NCI-H2171 (cell line): ENCODE results near the gene SAPCD1.
"Not testable (repeated sequence)": the region's sequence is repeated elsewhere in the genome, so short reads cannot be mapped to it uniquely, and the experiment has no call there.

Experiments
- DNase-seq: peaks from one replicate; lab custom pipeline; 2025; lab: John Stamatoyannopoulos, UW

Gene SAPCD1

DNA sequence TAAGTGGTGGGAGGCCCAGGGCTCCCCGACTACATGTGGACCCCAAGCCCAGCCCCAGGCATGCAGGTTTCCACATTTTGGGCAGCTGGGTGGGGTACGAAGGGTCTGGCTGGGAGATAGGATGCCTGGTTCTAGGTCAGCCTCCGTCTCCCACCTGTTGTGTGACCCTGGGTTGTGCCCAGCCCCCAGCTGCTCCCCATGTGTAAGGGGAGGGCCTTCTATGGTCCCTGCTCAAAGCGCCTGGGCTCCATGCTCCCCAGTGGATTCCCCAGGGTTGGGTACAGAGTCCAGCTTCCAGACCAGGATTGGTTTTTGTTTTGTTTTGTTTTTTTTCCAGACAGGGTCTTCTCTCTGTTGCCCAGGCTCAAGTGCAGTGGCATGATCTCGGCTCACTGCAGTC, 15.7 kb downstream of the SAPCD1 start:
- DNase-seq, result no peak

DNA sequence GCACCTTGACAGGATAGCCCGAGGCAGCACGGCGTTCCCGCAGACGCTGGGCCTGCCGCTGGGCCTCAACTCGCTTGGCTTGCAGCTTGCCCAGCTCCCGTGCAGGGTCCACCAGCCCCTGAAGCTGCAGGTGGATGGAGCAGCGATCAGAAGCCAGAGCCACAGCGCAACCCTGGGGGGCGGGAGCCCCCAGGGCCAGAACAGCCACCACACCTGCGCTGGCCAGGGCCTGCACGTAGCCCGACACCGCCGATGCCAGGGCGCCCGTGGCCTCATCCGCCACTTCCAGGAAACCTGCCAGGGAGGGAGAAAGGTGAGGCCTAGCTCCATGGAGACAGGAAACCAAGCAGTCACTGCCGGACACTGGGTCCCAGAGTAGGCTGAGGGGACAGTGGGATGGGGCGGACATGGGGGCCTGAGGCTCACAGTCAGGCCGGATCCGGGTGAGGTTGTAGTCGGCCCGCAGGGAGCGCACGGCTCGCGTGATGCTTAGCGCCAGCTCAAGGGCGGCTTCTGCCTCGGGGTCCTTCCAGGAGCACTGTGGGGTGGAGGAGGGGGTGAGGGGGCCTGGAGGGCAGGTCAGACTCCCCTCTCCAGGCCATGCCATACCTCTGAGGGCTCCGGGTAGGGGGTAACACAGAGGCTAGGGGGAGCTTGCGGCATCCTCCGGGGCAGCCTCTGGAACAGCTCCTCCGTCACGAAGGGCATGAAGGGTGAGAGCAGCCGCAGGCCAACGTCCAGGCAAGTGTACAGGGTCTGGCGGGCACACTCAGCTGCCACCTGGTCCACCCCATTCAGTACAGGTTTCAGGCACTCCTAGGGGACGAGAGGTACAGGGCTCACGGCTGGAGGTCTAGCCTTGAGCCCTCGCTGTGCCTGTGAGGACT, 16.8 kb downstream of the SAPCD1 start:
- DNase-seq, result no peak

DNA sequence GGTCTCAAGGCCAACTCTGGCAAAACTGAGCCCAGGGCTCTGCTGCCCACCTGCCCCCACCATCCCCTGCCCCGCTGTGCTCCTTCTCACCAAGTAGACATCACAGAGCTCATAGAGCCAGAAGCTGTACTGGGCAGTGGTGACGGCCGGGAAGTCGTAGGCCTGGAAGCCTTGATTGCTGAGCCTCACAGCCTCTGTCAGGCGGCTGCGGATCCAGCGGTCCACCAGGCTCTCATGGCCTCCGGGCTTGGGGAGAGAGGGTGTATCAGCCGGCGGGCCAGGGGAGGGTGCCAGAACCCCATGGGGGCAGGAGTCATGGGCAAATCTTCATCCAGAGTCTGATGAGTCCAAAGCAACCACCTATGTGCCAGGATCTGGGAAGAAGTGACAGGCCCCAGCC, 17.5 kb downstream of the SAPCD1 start:
- DNase-seq, result no peak

DNA sequence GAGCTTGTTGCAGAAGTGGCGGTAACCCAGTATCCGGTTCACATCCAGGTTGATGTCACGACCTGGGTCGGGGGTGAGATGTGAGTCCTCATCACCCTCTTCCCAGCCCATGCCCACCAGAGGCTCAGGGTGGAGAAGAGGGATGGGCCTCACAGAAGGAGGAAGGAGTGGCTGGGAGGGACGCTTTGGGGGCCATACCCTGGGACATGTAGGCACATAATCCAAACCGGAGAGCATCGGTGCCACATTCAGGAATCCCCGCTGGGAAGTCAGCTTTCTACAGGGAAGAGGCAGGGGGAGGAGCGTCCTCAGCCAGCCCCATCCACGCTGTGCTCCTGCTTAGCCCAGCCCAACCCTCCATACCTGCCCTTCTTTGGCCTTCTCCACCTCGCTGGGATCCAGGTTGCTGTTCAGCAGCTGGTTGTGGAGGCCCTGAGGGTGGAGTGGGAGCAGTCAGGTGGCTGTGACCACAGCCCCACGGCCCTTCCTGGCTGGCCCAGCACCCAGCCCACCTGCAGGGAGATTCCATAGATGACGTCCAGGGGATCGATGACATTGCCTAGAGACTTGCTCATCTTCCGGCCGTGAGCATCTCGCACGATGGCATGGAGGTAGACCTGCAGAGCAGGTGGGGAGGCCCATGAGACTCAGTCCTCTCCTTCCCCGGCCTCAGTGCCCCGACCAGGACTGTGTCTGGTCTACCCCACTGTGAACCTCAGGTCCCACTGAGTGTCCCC, 18.2 kb downstream of the SAPCD1 start:
- no peak for DNase-seq

DNA sequence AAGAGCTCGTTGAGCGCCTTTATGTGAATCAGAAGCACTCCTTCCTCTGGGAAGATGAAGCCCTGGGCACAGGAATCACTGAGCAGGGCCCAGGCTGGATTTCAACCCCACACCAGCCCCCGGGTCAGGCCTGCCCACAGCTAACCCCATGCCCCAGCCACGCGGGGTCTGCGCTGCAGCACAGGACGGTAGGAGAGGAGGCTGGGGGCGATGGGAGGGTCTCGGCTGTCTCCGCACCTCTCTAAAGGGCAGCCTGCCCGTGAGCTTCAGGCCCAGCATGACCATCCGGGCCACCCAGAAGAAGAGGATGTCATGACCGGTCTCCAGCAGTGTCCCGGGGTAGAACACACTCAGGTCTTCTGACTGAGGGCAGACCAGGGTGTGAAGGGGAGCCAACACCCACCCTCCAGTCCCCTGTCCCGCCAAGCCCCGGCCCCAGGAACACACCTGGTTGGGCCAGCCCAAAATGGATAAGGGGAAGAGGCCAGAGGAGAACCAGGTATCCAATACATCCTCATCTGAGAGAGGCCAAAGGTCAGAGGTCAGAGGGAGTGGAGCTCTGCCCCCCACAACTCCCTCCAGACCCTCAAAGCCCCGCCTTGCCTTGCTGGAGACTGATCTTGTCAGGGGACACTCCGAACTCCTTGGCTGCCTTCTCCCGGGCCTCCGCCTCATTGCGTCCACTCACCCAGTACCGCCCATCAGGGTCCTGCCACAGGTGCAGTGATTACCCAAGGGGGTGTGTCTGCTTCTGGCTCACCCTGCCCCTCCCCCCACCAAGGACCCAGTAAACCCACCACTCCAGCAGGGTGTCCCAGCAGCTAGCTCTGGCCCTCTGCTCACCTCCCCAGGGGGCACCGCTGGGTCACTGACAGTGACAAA, 19.0 kb downstream of the SAPCD1 start:
- DNase-seq, result no peak

DNA sequence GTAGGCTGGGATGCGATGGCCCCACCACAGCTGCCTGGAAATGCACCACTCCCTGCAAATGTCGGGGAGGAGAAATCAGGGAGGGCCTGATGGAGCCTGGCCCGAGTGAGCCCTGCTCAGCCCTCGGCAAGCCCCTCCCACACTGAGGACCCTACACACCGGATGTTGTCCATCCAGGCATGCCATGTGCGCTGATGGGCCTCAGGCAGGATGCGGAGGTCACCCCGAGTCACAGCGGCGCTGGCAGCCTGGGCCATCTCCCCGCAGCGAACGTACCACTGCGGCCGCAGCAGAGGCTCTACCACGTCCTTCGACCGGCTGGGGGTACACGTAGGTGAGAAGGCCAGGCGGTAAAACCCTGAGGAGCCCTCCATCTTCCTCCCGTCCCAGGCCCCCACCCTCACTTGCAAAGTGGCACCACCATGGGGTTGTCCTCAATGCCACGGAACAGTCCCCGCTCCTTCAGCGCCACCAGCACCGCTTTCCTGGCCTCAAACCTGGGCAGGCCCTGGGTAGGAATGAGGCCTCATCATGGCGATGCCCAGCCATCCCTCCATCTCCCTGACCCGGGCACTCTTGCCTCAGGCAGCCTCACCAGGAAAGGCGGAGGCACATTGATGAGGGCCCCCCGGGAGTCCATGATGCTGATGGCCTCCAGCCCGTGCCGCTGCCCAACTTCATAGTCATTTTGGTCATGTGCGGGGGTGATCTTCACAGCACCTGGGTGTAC, 19.8 kb downstream of the SAPCD1 start:
- DNase-seq, result no peak

DNA sequence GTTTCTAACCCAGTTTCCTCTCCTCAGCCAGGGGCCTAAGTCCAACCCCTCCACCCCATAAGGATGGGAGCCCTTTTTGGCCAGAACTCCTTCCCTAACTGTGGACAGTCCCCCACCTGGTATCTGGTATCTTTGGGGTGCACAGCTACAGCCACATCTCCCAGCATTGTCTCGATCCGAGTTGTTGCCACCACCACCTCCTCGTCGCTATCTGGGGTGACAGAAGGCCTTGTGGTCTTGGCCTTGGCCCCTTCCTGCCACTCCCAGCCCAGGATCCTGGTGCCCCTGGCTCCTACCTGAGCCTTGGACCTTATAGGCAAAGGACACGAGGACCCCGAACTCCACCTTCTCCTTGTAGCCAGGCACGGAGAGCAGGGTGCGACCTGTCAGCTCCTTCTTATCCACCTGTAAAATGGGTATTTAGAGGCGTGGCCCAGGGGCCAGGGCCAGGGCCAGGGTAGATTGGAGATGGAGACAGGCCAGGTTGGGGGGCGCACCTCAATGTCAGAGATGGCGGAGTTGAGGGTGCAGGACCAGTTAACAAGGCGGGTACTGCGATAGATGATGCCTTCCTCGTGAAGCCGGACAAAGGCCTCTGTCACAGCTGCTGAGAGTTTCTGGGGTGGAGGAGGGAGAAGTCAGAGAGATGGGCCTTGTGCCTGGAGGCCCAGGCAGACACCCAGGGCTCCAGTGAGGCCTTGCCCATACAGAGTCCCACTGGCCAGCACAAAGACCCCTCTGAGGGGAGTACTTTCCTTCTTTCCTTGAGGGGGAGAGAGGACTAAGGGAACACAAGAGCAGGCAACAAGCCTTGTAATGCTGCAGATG, 21.9 kb downstream of the SAPCD1 start:
- no peak for DNase-seq

DNA sequence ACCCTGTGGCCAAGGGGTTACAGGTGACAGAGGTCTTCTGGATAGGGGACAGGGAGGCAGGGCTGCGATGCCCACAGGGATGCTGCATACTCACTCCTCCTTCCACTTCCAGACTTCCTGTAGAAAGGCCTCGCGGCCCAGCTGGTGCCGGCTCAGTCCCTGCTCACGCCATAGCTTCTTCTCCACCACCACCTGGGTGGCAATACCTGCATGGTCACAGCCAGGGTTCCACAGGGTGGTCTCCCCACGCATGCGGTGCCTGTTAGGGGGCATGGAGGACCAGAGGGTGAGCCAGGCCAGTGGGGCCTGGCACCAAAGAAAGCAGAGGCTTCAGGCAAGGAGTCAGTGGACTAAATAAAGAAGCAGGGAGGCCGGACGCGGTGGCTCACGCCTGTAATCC, 23.0 kb downstream of the SAPCD1 start:
- no peak for DNase-seq

DNA sequence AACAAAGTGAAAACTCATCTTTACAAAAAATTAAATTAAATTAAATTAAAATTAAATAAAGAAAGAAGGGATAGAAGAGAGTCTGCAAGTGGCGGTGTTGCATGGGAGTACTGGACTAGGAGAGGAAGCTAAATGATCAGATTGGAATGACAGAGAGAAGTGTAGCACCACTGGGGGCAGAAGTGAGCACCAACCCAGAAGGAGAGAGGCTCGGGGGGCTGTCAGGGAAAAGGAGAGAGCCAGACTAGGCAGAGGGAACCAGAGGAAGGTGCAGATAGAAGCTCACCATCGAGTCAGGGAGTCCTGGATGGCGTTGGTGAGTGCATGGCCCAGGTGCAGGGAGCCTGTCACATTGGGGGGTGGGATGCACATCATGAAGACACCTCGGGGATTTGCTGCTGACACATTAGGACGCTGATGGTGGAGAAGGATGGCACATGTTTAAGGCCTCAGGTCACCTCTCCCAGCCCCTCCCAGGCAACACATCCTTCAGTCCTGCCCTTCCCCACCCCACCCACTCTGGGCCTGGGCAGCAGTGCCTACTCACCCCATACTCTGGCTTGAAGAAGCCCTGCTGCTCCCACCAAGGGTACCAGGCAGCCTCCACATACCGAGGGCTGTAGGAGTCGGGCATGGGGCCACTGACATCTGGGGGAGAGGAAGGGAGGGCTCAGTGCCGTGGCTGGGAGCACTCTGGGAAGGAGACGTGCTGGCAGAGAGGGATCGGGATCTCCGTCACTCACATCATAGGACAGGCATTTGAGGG, 29.1 kb downstream of the SAPCD1 start:
- peak; percentile 26 for DNase-seq

DNA sequence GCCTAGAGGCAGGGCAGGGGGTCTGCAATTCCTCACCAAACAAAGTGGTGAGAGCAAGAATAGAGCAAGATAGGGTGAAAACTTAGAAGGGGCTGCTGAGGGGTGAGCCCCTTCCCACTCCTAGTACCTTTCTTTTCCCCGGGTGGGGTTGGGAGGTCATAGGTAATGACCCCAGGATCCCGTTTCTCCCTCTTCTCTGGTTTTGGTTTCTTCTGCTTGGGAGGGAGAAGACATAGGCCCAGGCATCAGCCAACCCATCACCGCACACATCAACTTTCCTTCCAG, 29.6 kb downstream of the SAPCD1 start:
- no peak for DNase-seq

DNA sequence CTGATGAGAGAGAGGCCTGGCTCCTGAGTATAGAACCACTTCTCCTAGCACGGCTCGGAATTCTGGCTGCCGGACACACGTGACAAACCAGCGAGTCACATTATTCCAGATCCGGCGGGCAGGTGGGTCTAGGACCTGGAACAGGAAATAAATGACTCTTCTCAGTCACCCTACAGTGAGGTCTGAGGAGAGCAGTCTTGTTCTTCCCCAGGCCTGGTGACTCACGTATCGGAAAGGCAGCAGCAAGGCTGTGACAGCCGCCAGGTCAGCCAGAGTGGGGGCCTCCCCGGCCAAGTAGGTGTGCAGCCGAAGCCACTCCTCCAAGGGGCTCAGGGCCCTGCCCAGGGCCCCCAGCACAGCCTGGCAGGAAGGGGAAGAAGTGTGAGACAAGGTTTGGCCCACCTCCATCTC, 30.3 kb downstream of the SAPCD1 start:
- DNase-seq, result no peak

DNA sequence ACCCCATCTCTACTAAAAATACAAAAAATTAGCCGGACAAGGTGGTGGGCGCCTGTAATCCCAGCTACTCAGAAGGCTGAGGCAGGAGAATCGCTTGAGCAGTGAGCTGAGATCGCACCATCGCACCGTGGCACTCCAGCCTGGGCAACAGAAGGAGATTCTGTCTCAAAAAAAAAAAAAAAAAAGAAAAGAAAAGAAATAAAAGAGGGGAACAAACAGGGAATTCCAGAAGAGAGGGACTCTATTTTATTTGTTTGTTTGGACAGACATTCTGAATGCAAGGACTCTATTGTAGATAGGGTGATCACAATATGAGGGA, 31.4 kb downstream of the SAPCD1 start:
- not testable (repeated sequence) for DNase-seq

DNA sequence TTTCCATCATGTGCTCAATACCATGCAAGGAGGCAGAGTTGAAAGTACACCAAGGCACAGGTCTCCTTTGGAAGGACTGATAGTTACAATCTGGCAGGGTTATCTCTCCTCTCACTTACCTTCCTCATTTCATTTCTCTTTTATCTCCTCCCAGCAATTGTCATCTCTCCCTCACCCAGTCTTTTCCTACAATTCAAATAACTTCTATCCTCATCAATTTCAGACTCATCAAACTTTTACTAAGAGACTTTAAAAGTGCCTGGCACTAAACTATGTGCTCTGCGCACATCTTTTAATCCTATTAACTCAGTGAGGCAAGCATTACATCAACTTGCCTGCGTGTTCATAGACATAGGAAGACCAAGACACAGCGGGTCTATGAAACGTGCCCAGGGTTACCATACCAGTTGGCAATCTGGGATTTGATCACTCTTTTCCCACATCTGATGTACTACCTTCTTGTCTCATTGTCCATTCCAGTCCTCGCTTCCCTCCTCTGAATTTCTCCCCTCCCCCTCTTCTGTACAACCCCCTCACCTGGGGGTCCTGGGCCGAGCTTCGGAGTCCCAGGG, 31.9 kb downstream of the SAPCD1 start:
- DNase-seq, result no peak

DNA sequence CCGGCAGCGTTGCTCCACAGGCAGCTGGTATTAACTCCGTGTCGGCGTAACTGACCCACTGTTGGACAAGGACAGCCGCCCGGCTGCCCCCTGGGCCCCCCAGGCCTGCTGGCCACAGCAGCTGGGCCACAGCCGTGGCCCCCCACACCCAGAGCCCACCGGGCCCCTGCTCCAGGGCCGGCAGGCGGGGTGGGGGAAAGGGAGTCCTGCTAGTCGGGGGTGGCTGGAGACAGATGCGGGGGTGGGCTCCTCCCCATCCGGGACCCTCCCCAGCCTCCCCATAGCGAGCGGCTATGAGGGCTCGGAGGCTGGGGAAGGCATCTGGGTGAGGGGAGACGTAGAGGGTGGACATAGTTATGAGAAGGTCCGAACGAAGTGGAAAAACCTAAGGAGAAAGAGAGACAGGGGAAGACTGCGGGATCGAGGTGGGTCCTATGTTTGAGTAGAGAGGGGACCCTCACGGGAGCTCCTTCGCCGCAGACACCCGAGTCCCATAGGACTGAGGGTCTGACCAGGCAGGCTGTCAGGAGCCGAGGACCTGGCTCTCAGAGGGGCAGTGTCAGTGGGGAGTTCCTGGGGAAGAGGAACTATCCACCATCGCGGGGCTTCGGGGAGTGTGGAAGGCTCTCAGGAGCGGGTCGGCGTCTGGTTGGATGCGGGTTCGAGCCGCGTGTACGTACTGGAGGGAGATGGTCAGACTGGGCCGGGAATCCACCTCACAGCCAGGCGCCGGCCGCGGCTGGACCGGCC, 32.6 kb downstream of the SAPCD1 start:
- no peak for DNase-seq

DNA sequence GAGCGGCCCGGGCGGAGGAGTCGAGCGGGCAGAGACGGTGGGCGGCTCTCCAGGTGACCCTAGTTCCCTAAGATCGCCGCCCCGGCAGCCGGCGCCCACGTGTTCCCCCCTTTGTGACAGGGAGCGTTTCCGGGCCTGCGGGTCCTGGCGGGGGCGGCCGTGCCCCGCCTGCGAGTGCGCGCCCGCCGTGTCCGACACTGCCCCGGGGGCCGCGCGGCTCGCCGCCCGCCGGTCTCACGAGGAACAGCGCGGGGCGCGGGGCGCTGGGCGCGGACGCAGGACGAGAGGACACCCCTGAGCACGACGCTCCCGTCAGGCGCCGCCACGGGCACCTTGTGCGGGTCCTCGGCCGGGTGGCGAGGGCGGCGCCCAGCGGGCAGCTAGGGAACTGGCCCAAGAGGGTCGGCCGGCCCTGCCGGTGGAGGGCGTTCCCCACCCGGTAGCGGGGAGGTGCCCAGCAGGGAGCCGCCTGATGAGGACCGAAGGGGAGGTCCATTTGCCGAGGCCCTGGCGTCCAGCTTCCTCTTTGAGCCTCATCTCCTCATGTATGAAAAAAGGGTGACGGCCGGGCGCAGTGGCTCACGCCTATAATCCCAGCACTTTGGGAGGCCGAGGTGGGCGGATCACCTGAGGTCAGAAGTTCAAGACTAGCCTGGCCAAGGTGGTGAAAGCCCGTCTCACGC, 33.3 kb downstream of the SAPCD1 start, which contains the start of gene VARS1:
Gene VARS1, minus strand, starts transcription at position 137 of the 683 bp plus-strand sequence. CDS start 535 bp downstream, outside the sequence.
- peak; percentile 87 for DNase-seq

DNA sequence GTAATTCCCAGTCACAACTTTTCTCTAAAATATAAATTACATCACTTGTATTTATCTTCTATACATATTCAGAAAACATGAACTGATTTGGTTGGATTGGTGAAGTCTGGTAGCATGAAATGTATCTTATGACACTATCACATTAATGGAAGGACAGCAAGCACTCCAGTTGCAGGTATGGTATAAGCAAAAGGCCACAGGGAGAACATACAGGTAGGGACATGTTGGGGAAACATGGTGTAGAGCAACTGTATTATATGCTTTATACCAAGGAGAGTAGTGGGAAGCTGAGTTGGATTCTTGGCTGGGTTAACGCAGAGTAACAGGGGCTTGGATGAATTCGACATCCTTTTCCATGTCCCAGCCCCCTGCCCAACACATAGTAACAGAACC, 34.5 kb downstream of the SAPCD1 start:
- DNase-seq, result no peak

DNA sequence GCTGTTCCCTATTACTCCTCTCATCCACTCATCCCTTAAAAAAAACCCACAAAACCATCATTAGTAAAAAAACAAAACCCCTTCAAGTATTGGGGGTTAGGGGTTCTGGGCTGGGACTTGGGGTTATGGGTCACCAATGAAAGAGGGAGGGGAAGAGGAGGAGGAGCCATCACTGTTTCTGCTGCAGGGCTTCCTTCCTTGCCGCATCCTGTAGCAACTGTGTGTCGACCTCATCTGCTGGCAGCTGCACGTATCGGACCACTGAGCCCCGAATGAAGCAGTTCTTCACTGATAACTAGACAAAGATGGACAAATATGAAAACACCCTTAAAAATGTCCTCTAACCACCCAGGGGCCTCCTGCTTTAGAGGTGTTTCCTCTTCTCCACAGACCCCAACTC, 35.1 kb downstream of the SAPCD1 start:
- DNase-seq, result no peak

DNA sequence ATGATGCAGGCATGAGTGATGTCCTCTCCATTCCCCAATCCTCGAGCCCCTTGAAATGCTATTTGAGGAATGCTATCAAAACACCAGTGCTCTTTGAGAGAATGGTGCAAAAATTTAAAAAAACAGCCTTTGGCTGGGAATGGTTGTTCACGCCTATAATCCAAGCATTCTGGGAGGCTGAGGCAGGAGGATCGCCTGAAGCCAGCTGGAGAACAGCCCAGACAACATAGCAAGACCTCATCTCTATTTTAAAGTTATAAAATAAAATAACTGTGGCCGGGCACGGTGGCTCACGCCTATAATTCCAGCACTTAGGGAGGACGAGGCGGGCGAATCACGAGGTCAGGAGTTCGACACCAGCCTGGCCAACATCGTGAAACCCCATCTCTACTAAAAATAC, 37.3 kb downstream of the SAPCD1 start:
- DNase-seq, result no peak
